ENCODE results near the gene LRIF1.

DNA sequence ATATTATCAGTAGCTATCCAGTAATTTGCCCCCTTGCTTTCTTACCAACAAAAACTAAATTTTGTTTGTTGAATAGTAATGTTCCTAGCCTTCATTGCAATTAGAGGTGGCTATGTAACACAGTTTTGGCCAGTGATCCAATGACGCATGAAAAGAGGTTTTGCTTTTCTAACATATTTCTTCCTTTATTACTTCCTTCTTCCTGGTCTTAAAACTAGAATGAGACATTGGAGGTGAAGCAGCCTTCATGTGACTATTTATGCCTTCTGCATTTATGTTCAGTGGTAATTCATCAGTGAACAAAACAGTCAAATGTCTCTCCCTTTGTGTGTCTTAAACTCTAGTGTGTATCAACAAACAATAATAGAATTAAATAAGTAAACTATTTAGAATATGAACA lies 35.5 kb downstream of the LRIF1 start:
- TF ChIP-seq, protein P1, sequence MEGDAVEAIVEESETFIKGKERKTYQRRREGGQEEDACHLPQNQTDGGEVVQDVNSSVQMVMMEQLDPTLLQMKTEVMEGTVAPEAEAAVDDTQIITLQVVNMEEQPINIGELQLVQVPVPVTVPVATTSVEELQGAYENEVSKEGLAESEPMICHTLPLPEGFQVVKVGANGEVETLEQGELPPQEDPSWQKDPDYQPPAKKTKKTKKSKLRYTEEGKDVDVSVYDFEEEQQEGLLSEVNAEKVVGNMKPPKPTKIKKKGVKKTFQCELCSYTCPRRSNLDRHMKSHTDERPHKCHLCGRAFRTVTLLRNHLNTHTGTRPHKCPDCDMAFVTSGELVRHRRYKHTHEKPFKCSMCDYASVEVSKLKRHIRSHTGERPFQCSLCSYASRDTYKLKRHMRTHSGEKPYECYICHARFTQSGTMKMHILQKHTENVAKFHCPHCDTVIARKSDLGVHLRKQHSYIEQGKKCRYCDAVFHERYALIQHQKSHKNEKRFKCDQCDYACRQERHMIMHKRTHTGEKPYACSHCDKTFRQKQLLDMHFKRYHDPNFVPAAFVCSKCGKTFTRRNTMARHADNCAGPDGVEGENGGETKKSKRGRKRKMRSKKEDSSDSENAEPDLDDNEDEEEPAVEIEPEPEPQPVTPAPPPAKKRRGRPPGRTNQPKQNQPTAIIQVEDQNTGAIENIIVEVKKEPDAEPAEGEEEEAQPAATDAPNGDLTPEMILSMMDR (IDR thresholded peaks at IDR 0.05), result no peak
- TF ChIP-seq POLR2A (IDR thresholded peaks at IDR 0.05), result no peak
